CD4-positive, alpha-beta T cell treated with Interleukin-6 for 4 hours (primary cell): ENCODE measurements around the gene WNT10A.
"Not testable (repeated sequence)": the region's sequence is repeated elsewhere in the genome, so short reads cannot be mapped to it uniquely, and the experiment has no call there.

Experiments used
- DNase-seq: peaks from one replicate; pipeline ENCODE4 v3.0.0-alpha.2; 2020; ENCODE audit warnings: mixed read lengths

Gene WNT10A

DNA sequence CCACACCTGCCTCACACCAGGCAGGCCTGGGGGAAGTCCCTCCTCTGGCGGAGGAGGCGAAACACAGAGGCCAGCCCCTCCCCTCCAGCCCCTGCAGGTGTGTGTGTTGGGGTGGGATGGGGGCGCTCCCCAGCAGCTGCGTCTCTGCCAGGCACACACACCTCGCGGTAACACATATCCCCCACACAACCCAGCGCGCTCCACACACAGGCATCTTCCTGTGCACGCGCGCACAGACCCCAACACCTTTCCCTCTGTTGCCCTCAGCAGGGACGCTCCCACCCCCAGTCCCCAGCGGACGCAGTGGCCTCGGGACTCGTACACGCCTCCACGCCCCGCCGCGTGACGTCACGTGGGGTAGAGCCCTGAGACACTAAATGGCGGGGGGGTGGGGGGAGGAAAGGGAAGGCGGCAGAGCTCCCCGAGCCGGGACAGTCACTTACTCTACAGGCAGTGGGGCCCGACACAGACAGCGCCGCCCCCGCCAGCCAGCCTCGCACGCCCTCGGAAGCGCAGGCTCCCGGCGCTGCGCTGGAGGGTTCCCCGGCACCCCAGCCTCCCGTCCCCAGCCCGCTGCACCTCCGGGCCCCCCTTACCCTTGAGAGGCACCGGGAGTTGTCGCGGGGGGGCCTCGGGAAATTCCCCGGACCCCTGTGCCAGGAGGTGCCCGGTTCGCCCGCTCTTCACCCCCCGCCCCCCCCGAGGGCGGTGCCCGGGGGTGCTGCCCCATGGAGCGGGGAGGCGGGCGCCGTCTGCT, at the start of gene WNT10A:
Gene WNT10A (plus strand): TSS at position 751 of the 757 bp plus-strand sequence. CDS start 144 bp downstream, outside the sequence.
- peak; percentile 95 for DNase-seq

DNA sequence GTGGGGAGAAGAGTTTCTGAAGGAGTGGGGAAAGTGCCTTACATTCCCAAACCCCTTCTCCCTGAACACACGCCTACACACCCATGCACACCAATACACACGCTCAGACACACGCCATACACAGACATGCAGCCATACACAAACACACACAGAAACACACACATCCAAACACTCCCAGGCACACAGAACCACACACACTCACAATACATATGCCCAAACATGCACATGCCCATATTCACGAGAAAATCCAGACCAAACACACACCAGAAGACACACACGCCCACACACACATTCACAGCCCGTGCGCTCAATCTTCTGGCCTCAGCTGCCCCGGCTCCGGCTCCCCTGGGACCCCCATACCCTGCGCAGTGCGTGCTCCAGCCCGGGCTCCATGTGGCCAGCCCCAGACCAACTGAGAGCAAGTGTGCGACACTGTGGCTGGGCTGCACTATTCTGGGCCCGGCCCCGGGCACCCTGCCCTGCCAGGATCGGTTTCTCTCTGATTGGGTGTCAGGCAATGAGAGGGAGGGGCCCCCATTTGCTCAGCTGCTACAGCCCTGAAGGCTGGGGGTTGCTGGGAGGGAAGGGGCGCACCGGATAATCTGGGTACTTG, 49.2 kb upstream of the WNT10A start, which contains the start of gene PRKAG3:
Gene PRKAG3 (minus strand): TSS at position 426 of the 613 bp plus-strand sequence.
- no peak for DNase-seq

DNA sequence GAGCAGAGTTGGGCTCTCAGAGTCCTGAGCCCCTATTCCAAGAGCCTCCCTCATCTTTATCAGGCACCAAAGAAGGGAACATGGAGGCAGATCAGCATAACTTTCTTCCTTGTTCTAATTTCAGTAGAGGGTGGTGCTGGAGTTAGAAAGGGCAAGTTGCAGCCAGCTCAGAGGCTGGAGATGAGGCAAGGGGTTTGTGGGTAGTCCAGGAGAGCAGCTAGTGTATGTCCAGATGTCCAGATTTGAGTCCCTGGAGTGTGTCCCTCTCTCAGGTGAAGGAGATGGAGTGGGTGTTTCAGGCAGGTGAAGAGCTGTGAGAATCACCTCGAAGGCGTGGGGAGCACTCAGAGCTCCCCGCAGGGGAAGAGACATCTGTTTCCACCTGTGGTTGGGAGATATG, 48.6 kb upstream of the WNT10A start:
- DNase-seq, result no peak

DNA sequence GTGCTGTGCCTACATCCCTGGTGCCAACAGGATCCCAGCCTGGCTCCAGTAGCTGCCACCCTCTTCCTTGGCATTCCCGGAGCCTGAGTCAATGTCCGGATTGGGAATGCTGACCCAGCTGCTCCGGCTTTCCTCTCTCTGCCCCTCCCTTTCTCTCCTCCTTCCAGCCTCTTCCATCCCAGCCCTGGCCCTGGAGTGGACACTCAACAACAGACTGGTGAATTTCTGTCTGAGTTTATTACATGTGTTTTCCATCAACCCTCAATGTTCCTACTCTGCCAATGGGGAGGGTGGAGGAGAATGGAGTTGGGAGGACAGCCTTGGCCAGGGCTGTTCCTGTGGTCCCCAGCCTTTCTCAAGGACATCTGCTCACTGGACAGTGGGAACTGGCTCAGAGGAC, 48.1 kb upstream of the WNT10A start:
- DNase-seq, result no peak

DNA sequence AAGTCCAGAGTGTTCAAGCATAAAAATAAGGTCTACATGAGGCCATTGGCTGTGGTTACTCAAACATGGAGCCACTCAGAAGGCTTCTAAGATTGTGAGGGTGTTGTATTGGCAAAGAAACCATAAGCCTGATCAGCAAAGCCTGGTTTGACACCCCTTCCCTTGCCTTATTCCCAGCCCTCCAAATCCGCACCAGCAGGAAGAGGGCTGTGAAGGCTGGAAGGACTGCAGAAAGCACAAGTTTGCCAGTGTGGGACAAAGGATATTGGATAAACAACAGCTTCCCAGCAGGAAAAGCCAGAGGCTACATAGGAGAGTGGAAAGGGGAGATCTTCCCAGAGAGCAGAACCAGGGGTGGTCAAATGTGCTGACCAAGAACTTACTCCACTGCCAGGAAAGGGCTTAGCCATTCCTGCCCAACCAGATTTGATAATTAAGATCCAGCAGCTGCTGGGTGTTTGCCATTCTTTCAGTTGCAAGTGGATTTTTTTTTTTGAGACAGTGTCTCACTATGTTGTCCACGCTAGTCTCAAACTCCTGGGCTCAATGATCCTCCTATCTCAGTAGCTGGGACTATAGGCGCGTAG, 47.5 kb upstream of the WNT10A start:
- no peak for DNase-seq

DNA sequence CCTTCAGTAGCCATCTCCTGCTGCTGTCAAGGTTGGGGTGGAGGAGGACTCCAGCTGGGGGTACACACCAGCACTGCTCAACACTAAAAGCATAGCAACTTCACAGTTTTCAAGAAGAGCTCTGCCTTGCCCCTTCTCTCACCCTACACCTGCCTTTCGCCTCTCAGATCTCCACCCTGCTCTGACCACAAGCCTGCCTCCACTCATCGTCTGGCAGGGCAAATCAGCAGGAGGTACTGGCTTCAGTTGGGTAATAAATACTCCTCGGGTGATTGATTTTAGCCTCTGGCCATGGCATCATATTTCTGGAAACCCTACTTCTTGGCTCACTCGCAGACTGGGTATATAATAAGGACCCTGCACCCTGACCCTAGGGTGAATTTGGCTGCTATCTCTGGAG, 46.0 kb upstream of the WNT10A start:
- DNase-seq, result no peak

DNA sequence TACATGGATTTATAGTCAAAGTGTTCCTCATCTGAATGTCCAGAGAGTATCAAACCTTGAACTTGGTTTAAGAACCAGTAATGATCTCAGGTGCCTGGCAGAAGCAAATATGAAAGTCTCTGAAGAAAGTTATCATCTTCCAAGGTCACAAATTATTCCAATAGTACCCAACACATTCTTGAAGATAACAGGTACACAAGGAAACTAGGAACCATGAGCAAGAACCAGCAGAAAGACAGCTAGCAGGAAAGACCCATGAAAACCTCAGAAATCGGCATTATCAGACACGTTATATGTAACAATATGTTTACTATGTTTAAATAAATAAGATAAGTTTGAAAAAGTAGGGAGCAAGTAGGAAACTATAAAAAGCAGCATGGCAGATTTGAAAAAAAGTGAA, 43.2 kb upstream of the WNT10A start:
- no peak for DNase-seq

DNA sequence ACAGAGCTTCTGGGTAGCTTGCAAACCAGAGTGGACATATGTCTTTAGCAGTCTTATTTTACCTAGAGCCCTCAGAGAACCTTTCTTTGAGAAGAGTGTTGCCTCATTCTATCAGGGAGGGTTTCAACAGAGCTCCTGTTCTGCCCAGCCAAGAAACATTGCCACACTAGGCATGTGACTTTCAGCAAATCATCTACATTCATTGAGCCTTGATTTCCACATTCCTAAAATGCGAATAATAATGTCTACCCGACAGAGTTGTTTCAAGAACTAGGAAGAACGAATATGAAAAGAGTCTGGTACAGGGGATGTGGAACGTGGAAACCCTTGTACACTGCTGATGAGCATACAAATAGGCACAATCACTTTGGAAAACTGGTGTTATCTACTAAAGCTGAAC, 41.2 kb upstream of the WNT10A start:
- no peak for DNase-seq

DNA sequence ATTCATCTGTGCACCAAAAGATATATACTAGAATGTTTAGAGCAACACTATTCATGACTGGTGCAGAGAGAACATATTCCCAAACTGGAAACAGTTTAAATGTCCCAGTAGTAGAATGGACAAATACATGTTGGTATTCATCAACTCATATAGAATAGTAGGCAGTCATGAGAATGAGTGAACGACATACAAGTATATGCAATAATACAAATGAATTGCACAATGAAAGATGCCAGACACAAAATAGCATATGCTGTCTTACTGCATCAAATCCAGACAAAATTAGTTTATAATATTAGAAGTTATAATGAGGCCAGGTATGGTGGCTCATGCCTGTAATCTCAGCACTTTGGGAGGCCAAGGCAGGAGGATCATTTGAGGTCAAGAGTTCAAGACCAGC, 40.8 kb upstream of the WNT10A start:
- DNase-seq, result no peak

DNA sequence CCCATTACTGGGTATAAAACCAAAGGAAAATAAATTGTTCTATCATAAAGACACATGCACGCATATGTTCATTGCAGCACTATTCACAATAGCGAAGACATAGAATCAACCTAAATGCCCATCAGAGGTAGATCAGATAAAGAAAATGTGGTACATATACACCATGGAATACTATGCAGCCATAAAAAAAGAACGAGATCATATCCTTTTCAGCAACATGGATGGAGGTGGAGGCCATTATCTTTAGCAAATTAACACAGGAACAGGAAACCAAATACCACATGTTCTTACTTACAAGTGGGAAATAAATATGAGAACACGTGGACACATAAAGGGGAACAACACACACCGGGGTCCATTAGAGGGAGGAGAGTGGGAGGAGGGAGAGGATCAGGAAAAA, 36.3 kb upstream of the WNT10A start:
- DNase-seq, result not testable (repeated sequence)

DNA sequence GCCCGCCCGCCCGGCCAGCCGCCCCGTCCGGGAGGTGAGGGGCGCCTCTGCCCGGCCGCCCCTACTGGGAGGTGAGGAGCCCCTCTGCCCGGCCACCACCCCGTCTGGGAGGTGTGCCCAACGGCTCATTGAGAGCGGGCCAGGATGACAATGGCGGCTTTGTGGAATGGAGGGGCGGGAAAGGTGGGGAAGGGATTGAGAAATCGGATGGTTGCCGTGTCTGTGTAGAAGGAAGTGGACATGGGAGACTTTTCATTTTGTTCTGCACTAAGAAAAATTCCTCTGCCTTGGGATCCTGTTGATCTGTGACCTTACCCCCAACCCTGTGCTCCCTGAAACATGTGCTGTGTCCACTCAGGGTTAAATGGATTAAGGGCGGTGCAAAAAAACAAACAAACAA, 33.7 kb upstream of the WNT10A start:
- DNase-seq, result not testable (repeated sequence)

DNA sequence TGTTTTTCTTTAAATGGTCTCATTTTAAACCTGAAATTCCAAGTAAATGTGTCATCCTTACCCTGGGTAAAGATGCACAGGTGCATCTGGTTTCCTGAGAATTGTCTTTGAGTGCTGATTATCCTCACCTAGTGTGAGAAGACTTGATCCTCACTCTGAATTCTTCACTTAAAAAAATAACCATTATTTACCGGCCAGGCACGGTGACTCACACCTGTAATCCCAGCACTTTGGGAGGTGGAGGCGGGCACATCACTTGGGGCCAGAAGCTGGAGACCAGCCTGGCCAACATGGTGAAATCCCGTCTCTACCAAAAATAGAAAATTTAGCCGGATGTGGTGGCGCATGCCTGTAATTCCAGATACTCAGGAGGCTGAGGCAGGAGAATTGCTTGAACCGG, 30.9 kb upstream of the WNT10A start:
- DNase-seq, result no peak

DNA sequence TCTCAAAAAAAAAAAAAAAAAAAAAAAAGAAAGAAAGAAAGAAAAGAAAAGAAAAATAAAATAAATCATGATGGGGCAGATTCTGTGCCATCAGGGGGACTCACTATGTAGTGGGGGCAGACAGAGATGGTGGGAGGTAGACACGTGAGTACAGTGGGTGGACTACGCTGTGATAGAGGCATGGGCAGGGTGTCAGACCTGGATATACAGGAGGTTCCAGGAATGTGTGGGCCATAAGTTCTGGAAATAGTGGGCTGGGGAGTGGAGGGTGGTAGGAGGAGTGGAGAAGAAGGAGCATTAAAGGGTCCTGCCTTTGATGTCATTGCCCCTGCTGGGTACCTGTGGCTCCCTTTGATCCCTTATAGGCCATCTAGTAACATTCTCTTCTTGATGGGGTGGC, 29.9 kb upstream of the WNT10A start:
- DNase-seq, result no peak

DNA sequence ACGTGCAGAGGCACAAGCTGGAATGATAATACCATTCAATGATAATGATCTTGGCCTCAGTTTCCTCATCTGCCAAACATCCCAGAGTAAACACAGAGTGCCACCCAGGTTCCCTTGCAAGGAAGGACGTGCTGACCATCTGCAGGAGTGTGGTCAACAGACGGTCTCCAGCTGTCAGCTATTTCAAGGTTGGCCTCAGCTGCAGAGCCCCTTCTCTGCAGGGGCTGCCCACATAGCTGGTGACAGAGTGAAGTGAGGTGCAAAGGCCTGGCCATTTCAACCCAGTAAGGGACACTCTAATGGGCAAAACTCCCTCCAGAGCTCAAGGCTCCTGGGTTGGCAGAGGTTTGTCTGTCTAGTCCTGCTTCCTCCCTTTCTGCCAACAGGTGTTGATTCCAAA, 29.4 kb upstream of the WNT10A start:
- DNase-seq, result no peak

DNA sequence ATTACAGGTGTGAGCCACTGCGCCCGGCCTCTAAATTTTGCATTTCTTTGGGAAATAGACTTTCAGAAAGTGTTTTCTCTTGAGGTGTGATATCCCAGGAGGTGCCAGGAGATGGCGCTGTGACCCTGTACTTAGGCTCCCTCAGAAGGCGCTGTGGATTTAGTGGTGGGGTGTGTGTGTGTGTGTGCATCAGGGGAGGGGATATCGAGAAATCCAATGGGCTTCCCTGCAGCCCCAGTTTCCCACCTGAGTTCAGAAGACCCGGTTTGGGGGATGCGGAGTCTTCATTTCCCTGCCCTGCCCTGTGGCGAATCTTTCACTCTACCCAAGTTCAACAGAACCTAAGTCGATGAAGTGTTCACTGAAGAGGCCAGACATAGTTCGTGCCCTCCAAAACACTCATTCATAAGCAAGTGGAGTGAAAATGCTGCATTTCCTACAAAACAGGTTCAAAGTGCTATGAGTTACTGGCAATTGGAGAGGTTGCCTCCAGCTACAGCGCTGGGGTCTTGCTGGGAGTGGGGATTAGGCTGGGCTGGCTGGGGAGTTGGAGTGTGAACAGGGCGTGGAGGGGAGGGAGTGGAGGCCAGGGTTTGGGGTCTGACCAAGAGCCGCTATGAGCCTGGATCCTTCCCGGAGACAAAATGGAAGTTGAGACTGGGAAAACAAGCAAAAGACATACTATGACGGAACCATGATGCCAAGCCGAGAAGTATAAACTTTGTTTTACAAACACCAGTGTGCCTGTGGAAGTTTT, 27.6 kb upstream of the WNT10A start:
- DNase-seq, result peak; percentile 72

DNA sequence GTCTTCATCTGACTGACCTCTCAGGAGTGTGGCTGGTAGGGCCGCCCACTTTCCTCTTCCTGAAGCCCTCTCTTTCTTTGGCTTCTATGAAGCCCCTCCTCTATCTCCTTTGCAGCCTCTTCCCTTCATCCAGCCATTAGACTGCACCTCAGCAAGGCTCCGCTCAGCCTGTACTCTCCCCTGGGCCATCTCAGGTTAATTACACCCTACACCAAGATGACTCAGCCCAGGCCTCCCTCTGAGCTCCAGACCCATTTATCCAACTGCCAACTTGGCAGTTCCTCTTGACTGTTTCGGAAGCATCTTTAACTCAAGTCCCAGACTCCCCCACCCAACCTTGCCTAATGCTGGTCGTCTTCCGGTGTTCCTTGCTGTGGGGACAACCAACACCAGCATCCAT, 26.9 kb upstream of the WNT10A start:
- DNase-seq, result no peak

DNA sequence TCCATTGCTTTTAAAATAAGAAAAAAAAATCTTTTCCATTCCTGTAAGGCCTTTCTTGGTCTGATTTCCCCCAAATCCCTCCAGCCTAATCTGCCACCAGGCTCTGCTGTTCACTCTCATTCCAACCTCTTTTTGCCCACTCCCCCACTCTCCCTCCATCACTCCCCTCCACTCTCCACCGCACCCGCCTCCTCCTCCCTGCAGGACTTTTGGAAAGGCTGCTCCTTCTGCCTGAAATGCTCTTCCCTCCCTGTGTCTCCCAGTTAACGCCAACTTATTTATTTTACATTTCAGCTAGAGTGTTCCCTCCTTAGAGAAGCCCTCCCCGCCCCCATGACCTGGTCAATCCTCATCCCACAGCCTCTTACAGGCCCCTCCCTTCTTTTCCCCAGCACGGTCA, 25.8 kb upstream of the WNT10A start:
- DNase-seq, result no peak

DNA sequence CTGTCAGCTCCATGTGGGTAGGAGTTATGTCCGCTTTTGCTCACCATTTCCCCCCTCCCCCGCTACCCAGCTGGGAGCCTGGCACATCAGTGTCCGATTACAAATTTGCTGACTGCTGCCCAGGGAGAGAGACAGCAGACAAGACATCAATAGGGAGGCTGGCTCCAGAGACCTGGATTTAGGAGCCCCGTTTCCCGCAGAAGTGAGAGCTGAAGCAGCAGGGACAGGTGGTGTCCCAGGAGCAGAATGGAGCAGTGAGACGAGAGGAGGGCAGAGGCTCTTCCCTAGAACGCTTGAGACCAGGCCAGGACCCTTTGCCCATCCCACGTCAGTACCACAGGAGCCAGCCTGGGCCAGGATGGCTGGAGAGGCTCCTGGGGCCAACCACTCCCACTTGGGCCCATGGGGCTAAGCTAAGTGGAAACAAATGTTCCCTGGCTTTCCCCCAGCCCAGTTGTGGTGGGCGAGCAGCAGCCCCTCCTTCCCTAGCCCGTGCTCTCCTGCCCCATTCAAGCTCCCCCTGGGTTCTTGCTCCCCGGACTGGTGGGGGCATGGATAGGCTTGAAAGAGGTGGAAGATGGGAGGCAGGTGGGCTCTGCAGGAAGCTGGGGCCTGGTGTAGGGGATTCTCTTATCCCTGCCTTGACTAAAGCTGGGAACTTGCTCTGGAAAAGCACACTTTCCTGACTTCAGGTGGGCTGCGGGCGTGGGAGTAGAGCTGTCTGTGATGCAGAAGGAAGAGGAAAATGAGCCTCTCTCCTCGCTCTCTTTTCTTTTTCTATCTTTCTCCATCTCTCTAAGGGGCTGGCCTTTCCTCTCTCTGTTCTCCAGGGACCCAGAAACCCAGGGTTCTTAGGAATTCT, 25.1 kb upstream of the WNT10A start:
- DNase-seq, result no peak

DNA sequence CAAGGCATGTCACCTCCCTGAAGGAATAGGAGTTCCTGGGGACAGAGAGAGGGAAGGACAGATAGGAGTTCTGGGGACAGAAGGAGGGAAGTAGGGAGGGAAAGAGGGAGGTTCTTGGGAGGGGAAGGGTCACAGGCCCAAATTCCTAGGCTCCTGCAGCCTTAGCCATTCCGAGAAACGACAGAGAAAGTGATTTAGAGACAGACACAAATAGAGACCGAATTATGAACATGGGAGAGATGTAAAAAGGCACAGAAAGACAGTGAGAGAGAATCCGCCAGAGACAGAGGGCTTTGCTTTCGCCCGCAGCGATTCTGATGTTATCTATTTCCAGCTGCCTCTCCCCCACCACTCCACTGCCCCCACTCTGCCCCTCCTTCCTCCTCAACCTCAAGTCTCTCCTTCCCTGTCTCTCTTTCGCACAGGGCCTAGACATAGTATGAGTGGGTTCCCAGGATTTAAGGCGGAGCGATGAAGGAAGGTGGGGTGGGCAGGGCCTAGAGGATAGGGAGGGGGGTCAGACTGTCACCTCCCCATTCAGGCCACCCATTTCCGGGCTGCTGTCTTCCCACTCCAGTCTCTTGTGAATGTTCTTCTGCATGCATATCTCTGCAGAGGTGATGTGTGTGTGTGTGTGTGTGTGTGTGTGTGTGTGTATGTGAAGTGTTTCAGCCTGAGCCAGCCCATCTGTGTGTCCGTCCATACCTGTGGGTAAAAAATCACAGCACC, 24.3 kb upstream of the WNT10A start:
- no peak for DNase-seq

DNA sequence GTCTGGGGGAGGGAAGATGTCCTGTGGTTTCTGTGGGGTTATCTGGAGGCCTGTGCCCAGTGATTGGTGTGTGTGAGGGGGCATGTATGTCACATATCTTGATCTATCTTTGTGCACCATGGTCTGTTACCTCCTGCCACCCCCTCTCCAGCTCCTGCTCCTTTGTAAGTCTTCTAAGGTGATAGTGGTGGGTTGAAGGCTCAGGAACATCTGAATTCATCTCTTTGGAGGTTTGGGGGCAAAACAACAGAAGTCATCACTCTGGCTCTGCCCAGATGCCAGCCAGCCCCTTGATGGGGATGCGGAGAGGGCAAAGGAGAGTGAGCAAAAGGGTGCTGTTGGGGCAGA, 23.8 kb upstream of the WNT10A start:
- no peak for DNase-seq

DNA sequence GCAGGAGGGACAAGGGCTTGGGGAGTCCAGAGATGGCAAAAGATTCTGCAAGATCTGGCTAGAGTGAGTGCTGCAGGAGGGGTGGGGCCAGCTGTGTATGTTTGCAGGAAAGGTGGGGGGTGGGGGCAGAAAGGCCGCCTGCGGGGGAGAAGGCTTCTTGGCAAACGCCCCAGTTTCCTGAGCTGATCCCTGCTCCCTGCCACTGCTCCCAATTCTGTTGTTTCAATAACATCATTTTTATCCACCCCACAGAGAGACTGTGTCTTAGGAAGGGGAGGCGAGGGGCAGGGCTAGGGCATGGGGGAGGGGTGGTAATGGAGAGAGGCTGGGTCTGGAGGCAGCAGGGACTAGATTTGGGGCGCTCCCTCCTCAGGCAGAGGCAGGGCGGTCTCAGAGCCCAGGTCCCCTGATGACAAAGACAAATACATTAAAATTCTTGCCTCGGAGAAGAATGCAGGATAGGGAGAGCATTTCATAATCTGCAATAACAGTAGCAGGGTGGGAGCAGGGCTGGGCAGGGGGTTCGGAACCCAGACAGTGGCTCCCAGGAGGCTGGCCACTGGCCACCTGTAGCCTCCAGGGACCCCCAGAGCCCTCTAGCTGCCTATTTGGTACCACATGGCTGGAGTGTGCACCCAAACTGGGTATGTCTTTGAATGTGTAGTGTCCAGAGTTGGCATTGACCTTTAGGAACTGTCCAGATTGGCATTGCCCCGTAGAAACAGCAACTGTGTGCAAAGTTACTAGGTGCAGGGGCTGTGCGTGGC, 23.1 kb upstream of the WNT10A start:
- no peak for DNase-seq
